Mammary epithelial cell (primary cell): ENCODE measurements around the gene GPHA2.

Source experiments
- CTCF ChIP-seq, 2 donors: IDR thresholded peaks in 1 of 2; conservative IDR thresholded peaks in 1 of 2; 2 replicates each; pipeline ENCODE4 v1.5.1; 2011 to 2012; ENCODE audit warnings: inconsistent platforms in 2 of 2, low read length in 2 of 2, mild to moderate bottlenecking in 2 of 2, control low read depth in 1 of 2, low read depth in 1 of 2; ENCODE audit not compliant: insufficient read depth in 1 of 2; ENCODE audit errors: extremely low read depth in 1 of 2
- EZH2 ChIP-seq: IDR thresholded peaks from 2 replicates; pipeline ENCODE4 v1.6.1; 2012; ENCODE audit warnings: low read length, inconsistent platforms, borderline replicate concordance

- no peak for TF ChIP-seq CTCF (conservative IDR thresholded peaks at IDR 0.05 in 1 of 2, IDR thresholded peaks at IDR 0.05 in 1 of 2; ENCODE audit: extremely low read depth in 1 of 2, insufficient read depth in 1 of 2, low read depth in 1 of 2, low read length in 2 of 2)
- no peak for TF ChIP-seq EZH2
These were observed 43.8 kb downstream of the GPHA2 start for GRCh38 chr11:64891880-64892279.
